IPS-20b (cell line): ENCODE results near the gene SHISA5.

ENCODE experiments used
- H3K27ac ChIP-seq: one replicate; pipeline ENCODE4 v1.5.1; 2013; ENCODE audit warnings: low read length
- H3K27me3 ChIP-seq: 2 replicates; pipeline ENCODE4 v1.6.1; 2013; ENCODE audit warnings: mild to moderate bottlenecking, low read length, inconsistent platforms; ENCODE audit not compliant: insufficient read depth
- H3K36me3 ChIP-seq: 2 replicates; pipeline ENCODE4 v1.6.1; 2013; ENCODE audit warnings: low read depth, mild to moderate bottlenecking, inconsistent platforms, low read length, moderate library complexity; ENCODE audit not compliant: insufficient read depth
- H3K4me1 ChIP-seq: 2 replicates; pipeline ENCODE4 v1.6.1; 2013; ENCODE audit warnings: mild to moderate bottlenecking, control low read depth, inconsistent platforms, low read length, moderate library complexity; ENCODE audit not compliant: insufficient read depth
- H3K4me3 ChIP-seq: 2 replicates; pipeline ENCODE4 v1.5.1; 2013; ENCODE audit warnings: mild to moderate bottlenecking, low read length, inconsistent platforms
- H3K9ac ChIP-seq: 2 replicates; pipeline ENCODE4 v1.6.1; 2013; ENCODE audit warnings: low read depth, mild to moderate bottlenecking, inconsistent platforms, low read length, moderate library complexity
- H3K9me3 ChIP-seq: 2 replicates; pipeline ENCODE4 v1.6.1; 2013; ENCODE audit warnings: mild to moderate bottlenecking, low read depth, low read length, inconsistent platforms; ENCODE audit not compliant: insufficient read depth

SHISA5 gene

GRCh38 chr3:48446043-48446424 lies 57.9 kb downstream of the SHISA5 start:
- H3K4me3 ChIP-seq: peak overlapping the region; percentile 99
- peak overlapping the region; percentile 95 for H3K9ac ChIP-seq
- no peaks in the 10 kb centered on the region for H3K27me3 ChIP-seq
- no peaks in the 10 kb centered on the region for H3K9me3 ChIP-seq
- peaks cover 49% of the 10 kb centered on the region for H3K36me3 ChIP-seq
- H3K4me1 ChIP-seq: peaks cover 10% of the 10 kb centered on the region
- no peak overlapping the region for H3K27ac ChIP-seq

GRCh38 chr3:48445277-48445882 lies 58.6 kb downstream of the SHISA5 start:
- H3K36me3 ChIP-seq: peaks cover 43% of the 10 kb centered on the region
- H3K4me1 ChIP-seq: peaks cover 10% of the 10 kb centered on the region
- no peaks in the 10 kb centered on the region for H3K27me3 ChIP-seq
- peak overlapping the region; percentile 99 for H3K4me3 ChIP-seq
- peak overlapping the region; percentile 95; the same call in 1 of the 2 replicates for H3K9ac ChIP-seq
- no peaks in the 10 kb centered on the region for H3K9me3 ChIP-seq
- no peak overlapping the region for H3K27ac ChIP-seq

GRCh38 chr3:48441940-48442339 lies 62.0 kb downstream of the SHISA5 start:
- peaks cover 36% of the 10 kb centered on the region for H3K36me3 ChIP-seq
- H3K27ac ChIP-seq: no peak overlapping the region
- no peaks in the 10 kb centered on the region for H3K9me3 ChIP-seq
- H3K9ac ChIP-seq: peak overlapping the region; percentile 23
- H3K4me1 ChIP-seq: 0 out of 2 replicates have a peak, but pooled peaks cover 4% of the 10 kb centered on the region
- H3K4me3 ChIP-seq: peak overlapping the region; percentile 97
- H3K27me3 ChIP-seq: no peaks in the 10 kb centered on the region

- 0 out of 2 replicates have a peak, but pooled peaks cover 4% of the 10 kb centered on the region for H3K4me1 ChIP-seq
- peak overlapping the region; percentile 31 for H3K27ac ChIP-seq
- H3K9ac ChIP-seq: peak overlapping the region; percentile 96
- peaks cover 36% of the 10 kb centered on the region for H3K36me3 ChIP-seq
- H3K27me3 ChIP-seq: no peaks in the 10 kb centered on the region
- no peaks in the 10 kb centered on the region for H3K9me3 ChIP-seq
- H3K4me3 ChIP-seq: peak overlapping the region; percentile 97
These were observed 63.4 kb downstream of the SHISA5 start for GRCh38 chr3:48440590-48440958.

GRCh38 chr3:48439820-48440589 lies 64.0 kb downstream of the SHISA5 start, which contains the start of the genes CCDC51 and TMA7:
TSS of gene CCDC51 (minus strand) at chr3:48440119. CDS start at chr3:48435128, 4,991 bp downstream.
TSS of gene TMA7 (plus strand) at chr3:48440257. CDS start at chr3:48440297, 40 bp downstream.
- peak within 1 kb of the TSS; percentile 97 for H3K4me3 ChIP-seq
- H3K4me1 ChIP-seq: 0 out of 2 replicates have a peak, but pooled peaks cover 4% of the 10 kb centered on the region
- peak within 1 kb of the TSS; percentile 35 for H3K27ac ChIP-seq
- H3K9ac ChIP-seq: peak within 1 kb of the TSS; percentile 96
- H3K36me3 ChIP-seq: peaks cover 36% of the 10 kb centered on the region
- no peaks in the 10 kb centered on the region for H3K27me3 ChIP-seq
- no peaks in the 10 kb centered on the region for H3K9me3 ChIP-seq

GRCh38 chr3:48437812-48438211 lies 66.2 kb downstream of the SHISA5 start:
- no peaks in the 10 kb centered on the region for H3K27me3 ChIP-seq
- no peak overlapping the region for H3K27ac ChIP-seq
- H3K9me3 ChIP-seq: no peaks in the 10 kb centered on the region
- H3K9ac ChIP-seq: no peak overlapping the region
- H3K36me3 ChIP-seq: peaks cover 35% of the 10 kb centered on the region
- H3K4me1 ChIP-seq: 0 out of 2 replicates have a peak, but pooled peaks cover 4% of the 10 kb centered on the region
- H3K4me3 ChIP-seq: no peak overlapping the region

GRCh38 chr3:48436855-48437254 lies 67.1 kb downstream of the SHISA5 start:
- Histone ChIP-seq H3K4me3 (no peak overlapping the region), H3K27ac (no peak overlapping the region), H3K36me3 (peaks cover 33% of the 10 kb centered on the region), H3K9ac (no peak overlapping the region), H3K4me1 (0 out of 2 replicates have a peak, but pooled peaks cover 4% of the 10 kb centered on the region), H3K27me3 (no peaks in the 10 kb centered on the region), H3K9me3 (no peaks in the 10 kb centered on the region)

GRCh38 chr3:48436477-48436787 lies 67.5 kb downstream of the SHISA5 start:
- no peak overlapping the region for H3K4me3 ChIP-seq
- H3K4me1 ChIP-seq: 0 out of 2 replicates have a peak, but pooled peaks cover 2% of the 10 kb centered on the region
- peaks cover 33% of the 10 kb centered on the region for H3K36me3 ChIP-seq
- H3K27ac ChIP-seq: no peak overlapping the region
- H3K9ac ChIP-seq: no peak overlapping the region
- no peaks in the 10 kb centered on the region for H3K27me3 ChIP-seq
- H3K9me3 ChIP-seq: no peaks in the 10 kb centered on the region

GRCh38 chr3:48435774-48436476 lies 68.0 kb downstream of the SHISA5 start:
- Histone ChIP-seq H3K4me1 (peaks cover 2% of the 10 kb centered on the region; the same call in 1 of the 2 replicates), H3K9ac (no peak overlapping the region), H3K27me3 (no peaks in the 10 kb centered on the region), H3K9me3 (no peaks in the 10 kb centered on the region), H3K27ac (no peak overlapping the region), H3K4me3 (no peak overlapping the region), H3K36me3 (peaks cover 36% of the 10 kb centered on the region)

- Histone ChIP-seq H3K9me3 (no peaks in the 10 kb centered on the region), H3K4me3 (no peak overlapping the region), H3K36me3 (peaks cover 36% of the 10 kb centered on the region), H3K27ac (no peak overlapping the region), H3K4me1 (peaks cover 10% of the 10 kb centered on the region; the same call in 1 of the 2 replicates), H3K9ac (no peak overlapping the region), H3K27me3 (no peaks in the 10 kb centered on the region)
These were observed 68.8 kb downstream of the SHISA5 start for GRCh38 chr3:48435223-48435595.

GRCh38 chr3:48434591-48435222 lies 69.3 kb downstream of the SHISA5 start:
- no peaks in the 10 kb centered on the region for H3K27me3 ChIP-seq
- peaks cover 11% of the 10 kb centered on the region; the same call in 1 of the 2 replicates for H3K4me1 ChIP-seq
- no peaks in the 10 kb centered on the region for H3K9me3 ChIP-seq
- no peak overlapping the region for H3K4me3 ChIP-seq
- H3K27ac ChIP-seq: no peak overlapping the region
- peaks cover 36% of the 10 kb centered on the region for H3K36me3 ChIP-seq
- H3K9ac ChIP-seq: no peak overlapping the region
